Measurements from ENCODE around the gene SERTAD4. TPM values are rescaled to one million over a fixed set of nuclear protein-coding genes. Genes with fewer than 3 reads are reported as not detected.

The SERTAD4 gene
- total and polyA plus RNA-seq, 12 donors = 0.04 to 1.7 (median 0.57) TPM; not detected in 1

DNA sequence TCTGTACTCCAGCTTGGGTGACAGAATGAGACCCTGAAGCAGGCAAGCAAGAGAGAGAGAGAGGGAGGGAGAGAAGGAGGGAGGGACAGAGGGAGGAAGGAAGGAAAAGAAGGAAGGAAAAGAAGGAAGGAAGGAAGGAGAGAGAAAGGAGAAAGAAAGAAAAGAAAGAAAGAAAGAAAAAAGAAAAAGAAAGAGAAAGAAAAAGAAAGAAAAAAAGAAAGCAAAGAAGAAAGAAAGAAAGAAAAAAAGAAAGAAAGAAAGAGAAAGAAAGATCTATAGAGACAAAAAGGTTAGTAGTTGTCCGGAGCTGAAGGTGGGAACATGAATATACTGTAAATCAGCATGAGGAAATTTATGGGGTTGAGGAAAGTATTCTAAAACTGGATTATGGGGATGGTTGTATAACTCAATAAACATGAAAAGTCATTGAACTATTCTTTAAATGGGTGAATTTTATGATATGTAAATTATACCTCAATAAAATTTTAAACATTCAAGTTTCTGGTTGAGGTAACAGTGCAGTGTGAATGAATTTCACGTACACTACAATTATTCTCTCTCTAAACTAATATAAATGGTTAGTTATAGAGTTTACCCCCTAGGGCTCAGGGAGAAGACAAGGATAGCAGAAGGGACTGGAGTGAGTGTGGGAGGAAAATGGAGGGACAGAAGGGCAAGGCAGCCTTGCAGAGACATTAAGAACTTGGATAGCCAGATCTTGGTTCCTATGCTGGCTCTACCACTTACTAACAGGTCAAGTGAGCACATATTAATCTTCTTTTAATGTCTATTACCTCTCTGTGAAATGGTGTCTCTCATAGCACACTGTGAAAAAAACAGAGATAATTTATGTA, 24.8 kb upstream of the SERTAD4 start:
- TF ChIP-seq, protein P1, sequence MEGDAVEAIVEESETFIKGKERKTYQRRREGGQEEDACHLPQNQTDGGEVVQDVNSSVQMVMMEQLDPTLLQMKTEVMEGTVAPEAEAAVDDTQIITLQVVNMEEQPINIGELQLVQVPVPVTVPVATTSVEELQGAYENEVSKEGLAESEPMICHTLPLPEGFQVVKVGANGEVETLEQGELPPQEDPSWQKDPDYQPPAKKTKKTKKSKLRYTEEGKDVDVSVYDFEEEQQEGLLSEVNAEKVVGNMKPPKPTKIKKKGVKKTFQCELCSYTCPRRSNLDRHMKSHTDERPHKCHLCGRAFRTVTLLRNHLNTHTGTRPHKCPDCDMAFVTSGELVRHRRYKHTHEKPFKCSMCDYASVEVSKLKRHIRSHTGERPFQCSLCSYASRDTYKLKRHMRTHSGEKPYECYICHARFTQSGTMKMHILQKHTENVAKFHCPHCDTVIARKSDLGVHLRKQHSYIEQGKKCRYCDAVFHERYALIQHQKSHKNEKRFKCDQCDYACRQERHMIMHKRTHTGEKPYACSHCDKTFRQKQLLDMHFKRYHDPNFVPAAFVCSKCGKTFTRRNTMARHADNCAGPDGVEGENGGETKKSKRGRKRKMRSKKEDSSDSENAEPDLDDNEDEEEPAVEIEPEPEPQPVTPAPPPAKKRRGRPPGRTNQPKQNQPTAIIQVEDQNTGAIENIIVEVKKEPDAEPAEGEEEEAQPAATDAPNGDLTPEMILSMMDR (IDR thresholded peaks at IDR 0.05) = no peak
- TF ChIP-seq POLR2A (IDR thresholded peaks at IDR 0.05) = no peak
- Histone ChIP-seq H3K27me3 (peaks cover 3% of the 10 kb centered on the region), H3K4me3 (no peak overlapping the region), H3K36me3 (replicated peaks in 1 of 2) (no peaks in the 10 kb centered on the region), H3K9me3 (replicated peaks in 1 of 3) (no peaks in the 10 kb centered on the region), H3K27ac (no peak overlapping the region), H3K4me1 (replicated peaks in 1 of 2) (no peaks in the 10 kb centered on the region)
- intact Hi-C loops (cut with DNase I) = no loop called here
- no peak for DNase-seq
- WGBS, 4 donors = 64 to 84% (median 76%) methylated on average over 2 of the region's 2 CpGs

DNA sequence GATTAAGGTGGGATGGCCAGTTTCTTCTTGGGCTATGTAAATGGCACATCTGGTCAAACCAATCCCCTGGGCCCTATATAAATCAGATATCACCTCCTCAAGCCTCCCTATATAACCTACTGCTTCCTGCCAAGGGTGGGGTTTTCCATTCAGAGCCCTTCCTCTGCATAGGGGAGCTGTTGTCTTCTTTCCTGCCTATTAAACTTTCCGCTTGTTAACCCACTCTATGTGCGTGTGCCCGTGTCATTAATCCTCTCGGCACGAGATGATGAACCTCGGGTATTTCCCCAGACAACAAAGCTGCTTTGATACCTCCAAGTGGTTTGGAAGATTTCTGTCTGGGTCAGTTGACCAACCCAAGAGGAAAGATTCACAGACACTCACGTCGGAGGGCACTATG, 19.3 kb upstream of the SERTAD4 start:
- TF ChIP-seq, protein P1 (IDR thresholded peaks at IDR 0.05) = no peak
- no peak for TF ChIP-seq POLR2A (IDR thresholded peaks at IDR 0.05)
- WGBS, 4 donors = 72 to 78% (median 74%) methylated on average over 8 of the region's 8 CpGs
- Histone ChIP-seq H3K27me3 (peaks cover 5% of the 10 kb centered on the region), H3K9me3 (replicated peaks in 1 of 3) (no peaks in the 10 kb centered on the region), H3K4me1 (replicated peaks in 1 of 2) (no peaks in the 10 kb centered on the region), H3K4me3 (no peak overlapping the region), H3K27ac (no peak overlapping the region), H3K36me3 (replicated peaks in 1 of 2) (no peaks in the 10 kb centered on the region)
- intact Hi-C loops (cut with DNase I) = no loop called here
- DNase-seq = no peak

DNA sequence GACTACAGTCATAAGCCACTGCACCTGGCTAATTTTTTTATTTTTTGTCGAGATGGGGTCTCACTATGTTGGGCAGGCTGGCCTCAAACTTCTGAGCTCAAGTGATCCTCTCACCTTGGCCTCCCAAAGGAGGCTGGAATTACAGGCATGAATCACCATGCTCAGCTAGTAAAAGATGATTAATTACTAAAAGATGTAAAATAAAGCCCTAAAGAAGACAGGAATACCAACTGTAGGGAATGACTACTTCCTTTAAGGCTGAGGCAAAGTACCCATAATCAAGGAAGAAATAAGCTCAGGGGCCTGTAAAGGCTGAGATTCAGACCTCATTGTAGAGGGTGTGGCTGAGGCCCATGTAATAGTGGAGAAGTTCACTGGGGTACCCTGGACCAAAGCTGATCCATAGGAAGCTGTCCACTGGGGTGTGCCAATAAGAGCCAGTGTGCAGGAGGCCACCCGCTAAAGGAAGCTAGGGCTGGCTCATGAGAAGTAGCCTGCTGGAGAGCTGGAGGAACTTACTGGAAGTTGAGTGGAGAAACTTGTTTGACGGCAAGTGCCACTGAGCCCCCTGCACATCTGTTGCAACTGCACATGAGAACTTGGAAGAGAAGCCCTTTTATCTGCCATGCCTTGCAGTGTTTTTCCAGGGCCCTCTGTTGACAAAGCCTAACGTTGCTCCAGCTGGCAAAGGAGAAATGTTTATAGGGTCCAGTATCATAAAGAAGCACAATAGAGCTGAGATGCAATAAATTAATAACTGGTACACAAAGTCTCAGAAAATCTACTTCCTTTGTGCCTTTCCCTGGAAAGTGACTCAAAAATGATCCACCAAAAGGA, 17.8 kb upstream of the SERTAD4 start:
- no peaks in the 10 kb centered on the region for H3K4me1 ChIP-seq (replicated peaks in 1 of 2)
- H3K36me3 ChIP-seq (replicated peaks in 1 of 2) = no peaks in the 10 kb centered on the region
- H3K4me3 ChIP-seq = no peak overlapping the region
- no peak for DNase-seq
- intact Hi-C loops (cut with DNase I) = no loop called here
- no peak overlapping the region for H3K27ac ChIP-seq
- TF ChIP-seq, protein P1 (IDR thresholded peaks at IDR 0.05) = no peak
- TF ChIP-seq POLR2A (IDR thresholded peaks at IDR 0.05) = no peak
- H3K27me3 ChIP-seq = peaks cover 5% of the 10 kb centered on the region
- no peaks in the 10 kb centered on the region for H3K9me3 ChIP-seq (replicated peaks in 1 of 3)
- WGBS, 4 donors = 66 to 72% (median 69%) methylated on average over 4 of the region's 4 CpGs

DNA sequence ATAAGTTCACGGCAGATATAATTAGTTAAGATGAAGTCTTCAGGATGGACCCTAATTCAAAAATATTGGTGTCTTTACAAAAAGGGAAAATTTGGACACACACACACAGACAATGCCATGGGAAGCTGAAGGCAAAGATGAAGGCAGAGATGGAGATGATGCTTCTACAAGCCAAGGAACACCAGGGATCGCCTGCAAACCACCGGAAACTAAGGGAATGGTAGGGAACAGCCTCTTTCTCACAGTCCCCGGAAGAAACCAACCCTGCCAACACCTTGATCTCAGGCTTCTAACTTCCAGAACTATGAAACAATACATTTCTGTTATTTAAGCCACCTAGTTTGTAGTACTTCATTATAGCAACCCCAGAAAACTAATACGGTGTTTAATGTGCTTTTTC, 15.1 kb upstream of the SERTAD4 start:
- 80 to 87% (median 83%) methylated on average over 5 of the region's 5 CpGs for WGBS, 4 donors
- H3K9me3 ChIP-seq (replicated peaks in 1 of 3) = no peaks in the 10 kb centered on the region
- peaks cover 9% of the 10 kb centered on the region for H3K27me3 ChIP-seq
- intact Hi-C loops (cut with DNase I) = no loop called here
- TF ChIP-seq, protein P1 (IDR thresholded peaks at IDR 0.05) = no peak
- TF ChIP-seq POLR2A (IDR thresholded peaks at IDR 0.05) = no peak
- no peak overlapping the region for H3K27ac ChIP-seq
- no peaks in the 10 kb centered on the region for H3K36me3 ChIP-seq (replicated peaks in 1 of 2)
- DNase-seq = no peak
- no peaks in the 10 kb centered on the region for H3K4me1 ChIP-seq (replicated peaks in 1 of 2)
- H3K4me3 ChIP-seq = no peak overlapping the region

Data from adrenal gland (tissue), 12 donors.